ENCODE results near the gene KIR3DL3. TPM values are rescaled to one million over a fixed set of nuclear protein-coding genes. Genes with fewer than 3 reads are reported as not detected.
"Not testable (repeated sequence)": the region's sequence is repeated elsewhere in the genome, so short reads cannot be mapped to it uniquely, and the experiment has no call there.

Gene KIR3DL3
- total RNA-seq, 1 donor from 2014 or later = not detected

- no peak for DNase-seq (ENCODE audit: low read depth)
- Histone ChIP-seq H3K27me3 (ENCODE audit: control insufficient read depth, insufficient read depth, low read length) (no peaks in the 10 kb centered on the region), H3K4me3 (ENCODE audit: low read depth, low read length) (no peak overlapping the region), H3K36me3 (ENCODE audit: control insufficient read depth, insufficient read depth, low read length) (no peaks in the 10 kb centered on the region)
- FAIRE-seq = no peak
- TF ChIP-seq CTCF (IDR thresholded peaks at IDR 0.05; ENCODE audit: insufficient read depth, low read length, severe bottlenecking) = no peak
Observed at GRCh38 chr19:54738715-54739114, 14.5 kb downstream of the KIR3DL3 start.

DNA sequence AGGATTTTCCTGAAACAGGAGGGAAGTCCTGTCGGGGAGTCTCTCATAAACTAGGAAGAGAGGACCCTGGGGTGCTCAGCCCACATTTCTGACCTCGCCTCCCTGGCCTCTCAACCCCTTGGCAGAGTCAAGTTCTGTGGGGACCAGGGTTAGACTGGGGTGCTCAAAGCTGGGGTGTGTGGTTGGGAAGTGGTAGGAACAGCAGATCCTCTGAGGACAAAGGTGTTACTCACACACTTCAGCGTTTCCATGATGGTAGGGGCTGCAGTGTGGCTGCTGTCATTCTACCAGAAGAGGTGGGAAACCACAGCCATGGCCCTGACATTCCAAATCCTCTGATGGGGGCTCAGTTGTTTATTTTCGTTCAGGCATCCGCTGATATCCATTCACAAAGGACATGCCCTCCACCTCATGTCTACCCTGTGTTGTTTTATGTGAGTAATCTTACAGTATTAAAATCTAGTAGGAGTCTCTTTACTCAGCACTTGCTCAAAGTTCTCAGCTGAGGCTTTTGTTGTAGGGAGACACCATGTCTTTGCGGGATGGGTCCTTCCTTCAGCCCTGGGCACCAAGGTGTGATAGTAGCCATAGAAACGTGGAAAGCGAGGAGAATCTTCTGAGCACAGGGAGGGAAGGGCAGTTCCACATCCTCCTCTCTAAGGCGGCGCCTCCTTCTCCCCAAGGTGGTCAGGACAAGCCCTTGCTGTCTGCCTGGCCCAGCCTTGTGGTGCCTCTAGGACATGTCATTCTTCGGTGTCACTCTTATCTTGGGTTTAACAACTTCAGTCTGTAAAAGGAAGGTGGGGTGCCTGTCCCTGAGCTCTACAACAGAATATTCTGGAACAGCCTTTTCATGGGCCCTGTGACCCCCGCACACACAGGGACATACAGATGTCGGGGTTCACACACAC, 15.6 kb downstream of the KIR3DL3 start:
- Histone ChIP-seq H3K36me3 (ENCODE audit: control insufficient read depth, insufficient read depth, low read length) (no peaks in the 10 kb centered on the region), H3K27me3 (ENCODE audit: control insufficient read depth, insufficient read depth, low read length) (no peaks in the 10 kb centered on the region), H3K4me3 (ENCODE audit: low read depth, low read length) (no peak overlapping the region)
- no peak for TF ChIP-seq CTCF (IDR thresholded peaks at IDR 0.05; ENCODE audit: insufficient read depth, low read length, severe bottlenecking)
- peak; percentile 58 for FAIRE-seq
- DNase-seq (ENCODE audit: low read depth) = no peak

DNA sequence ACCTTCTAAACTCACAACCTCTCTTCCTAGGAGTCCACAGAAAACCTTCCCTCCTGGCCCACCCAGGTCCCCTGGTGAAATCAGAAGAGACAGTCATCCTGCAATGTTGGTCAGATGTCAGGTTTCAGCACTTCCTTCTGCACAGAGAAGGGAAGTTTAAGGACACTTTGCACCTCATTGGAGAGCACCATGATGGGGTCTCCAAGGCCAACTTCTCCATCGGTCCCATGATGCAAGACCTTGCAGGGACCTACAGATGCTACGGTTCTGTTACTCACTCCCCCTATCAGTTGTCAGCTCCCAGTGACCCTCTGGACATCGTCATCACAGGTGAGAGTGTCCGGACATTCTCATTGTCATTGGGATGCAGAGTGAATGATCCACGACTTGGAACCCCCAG, 17.7 kb downstream of the KIR3DL3 start:
- H3K4me3 ChIP-seq (ENCODE audit: low read depth, low read length); H3K27me3 ChIP-seq (ENCODE audit: control insufficient read depth, insufficient read depth, low read length); DNase-seq (ENCODE audit: low read depth); H3K36me3 ChIP-seq (ENCODE audit: control insufficient read depth, insufficient read depth, low read length); FAIRE-seq: not testable (repeated sequence)

DNA sequence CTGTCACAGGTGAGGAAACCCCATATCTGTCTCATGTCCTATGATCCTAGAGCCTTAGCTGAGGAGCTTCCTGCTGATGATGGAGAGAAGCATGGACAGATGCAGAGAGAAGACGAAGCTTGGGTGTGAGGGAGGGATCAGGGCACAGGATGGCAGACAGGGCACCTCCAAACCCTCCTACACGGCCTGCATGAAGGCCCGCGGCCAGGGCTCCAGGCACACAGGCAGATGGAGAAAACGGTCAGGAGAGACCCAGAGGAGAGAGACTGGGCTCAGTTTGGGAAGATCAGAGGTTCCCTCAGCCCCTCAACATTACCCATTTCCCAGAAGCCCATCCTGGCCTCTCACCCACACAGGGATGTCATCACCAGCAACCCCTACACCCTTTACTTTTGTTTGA, 19.8 kb downstream of the KIR3DL3 start:
- DNase-seq (ENCODE audit: low read depth); FAIRE-seq; H3K36me3 ChIP-seq (ENCODE audit: control insufficient read depth, insufficient read depth, low read length); H3K27me3 ChIP-seq (ENCODE audit: control insufficient read depth, insufficient read depth, low read length); H3K4me3 ChIP-seq (ENCODE audit: low read depth, low read length): not testable (repeated sequence)

DNA sequence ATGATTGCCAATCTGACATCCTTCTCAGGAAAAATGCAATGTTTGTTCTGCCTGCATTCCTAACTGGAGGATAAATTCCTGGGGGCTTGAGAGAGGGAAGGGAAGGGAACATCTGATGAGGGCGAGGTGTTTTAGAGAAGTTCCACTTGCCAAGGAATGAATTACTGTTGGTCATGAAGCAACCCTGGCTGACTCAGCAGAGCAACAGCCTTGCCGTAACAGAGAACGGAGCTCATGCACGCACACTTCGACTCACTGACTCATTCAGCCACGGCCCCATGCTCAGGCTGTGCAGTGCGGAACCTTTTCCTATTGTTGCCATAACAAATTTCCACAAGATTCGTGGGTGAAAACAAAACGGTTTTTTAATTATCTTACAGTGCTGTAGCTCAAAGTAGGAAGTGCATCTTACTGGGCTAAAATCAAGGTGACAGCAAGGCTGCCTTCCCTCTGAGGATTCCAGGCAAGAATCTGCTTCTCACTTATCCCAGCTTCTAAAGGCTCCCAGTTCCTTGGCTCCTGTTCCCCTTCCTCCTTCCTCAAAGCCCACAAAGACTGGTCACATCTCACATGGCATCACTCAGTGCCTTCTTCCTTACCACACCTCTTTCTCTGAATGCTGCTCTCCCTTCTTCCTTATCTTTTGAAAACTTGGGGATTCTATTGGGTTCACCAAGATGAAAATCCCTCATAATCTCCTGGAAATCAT, 23.5 kb downstream of the KIR3DL3 start:
- FAIRE-seq; DNase-seq (ENCODE audit: low read depth); H3K4me3 ChIP-seq (ENCODE audit: low read depth, low read length): not testable (repeated sequence)

DNA sequence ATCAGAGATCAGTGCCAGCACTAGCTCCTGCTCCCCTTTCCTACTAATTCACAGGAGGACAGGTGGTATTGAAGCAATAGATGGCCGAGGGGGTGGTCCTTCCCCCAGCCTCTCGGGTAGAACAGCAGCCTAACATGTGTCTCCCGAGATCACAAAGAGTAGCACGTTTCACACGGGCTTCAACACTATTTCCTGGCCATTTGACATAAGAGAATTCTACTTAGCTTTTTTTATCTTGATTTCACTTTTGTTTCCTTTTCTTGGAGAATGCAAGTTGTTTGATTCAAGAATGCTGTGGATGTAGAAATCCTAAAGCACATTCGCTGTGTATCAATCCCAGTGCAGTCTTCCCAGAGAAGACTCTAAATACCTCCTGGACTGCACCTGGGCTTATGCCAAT, 26.0 kb downstream of the KIR3DL3 start:
- H3K27me3 ChIP-seq (ENCODE audit: control insufficient read depth, insufficient read depth, low read length); FAIRE-seq; DNase-seq (ENCODE audit: low read depth); H3K4me3 ChIP-seq (ENCODE audit: low read depth, low read length); H3K36me3 ChIP-seq (ENCODE audit: control insufficient read depth, insufficient read depth, low read length): not testable (repeated sequence)

More for the DNA sequence above, 23.5 kb downstream of the KIR3DL3 start:
- H3K27me3 ChIP-seq (ENCODE audit: control insufficient read depth, insufficient read depth, low read length); H3K36me3 ChIP-seq (ENCODE audit: control insufficient read depth, insufficient read depth, low read length): not testable (repeated sequence)

DNA sequence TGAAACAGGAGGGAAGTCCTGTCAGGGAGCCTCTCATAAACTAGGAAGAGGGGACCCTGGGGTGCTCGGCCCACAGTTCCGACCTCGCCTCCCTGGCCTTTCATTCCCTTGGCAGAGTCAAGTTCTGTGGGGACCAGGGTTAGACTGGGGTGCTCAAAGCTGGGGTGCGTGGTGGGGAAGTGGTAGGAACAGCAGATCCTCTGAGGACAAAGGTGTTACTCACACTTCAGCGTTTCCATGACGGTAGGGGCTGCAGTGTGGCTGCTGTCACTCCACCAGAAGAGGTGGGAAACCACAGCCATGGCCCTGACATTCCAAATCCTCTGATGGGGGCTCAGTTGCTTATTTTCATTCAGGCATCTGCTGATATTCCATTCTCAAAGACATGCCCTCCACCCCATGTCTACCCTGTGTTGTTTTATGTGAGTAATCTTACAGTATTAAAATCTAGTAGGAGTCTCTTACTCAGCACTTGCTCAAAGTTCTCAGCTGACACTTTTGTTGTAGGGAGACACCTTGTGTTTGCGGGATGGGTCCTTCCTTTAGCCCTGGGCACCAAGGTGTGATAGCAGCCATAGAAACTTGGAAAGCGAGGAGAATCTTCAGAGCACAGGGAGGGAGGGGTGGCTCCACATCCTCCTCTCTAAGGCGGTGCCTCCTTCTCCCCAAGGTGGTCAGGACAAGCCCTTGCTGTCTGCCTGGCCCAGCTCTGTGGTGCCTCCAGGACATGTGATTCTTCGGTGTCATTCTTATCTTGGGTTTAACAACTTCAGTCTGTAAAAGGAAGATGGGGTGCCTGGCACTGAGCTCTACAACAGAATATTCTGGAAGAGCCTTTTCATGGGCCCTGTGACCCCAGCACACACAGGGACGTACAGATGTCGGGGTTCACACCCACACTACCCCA, 32.2 kb downstream of the KIR3DL3 start:
- H3K27me3 ChIP-seq (ENCODE audit: control insufficient read depth, insufficient read depth, low read length); H3K4me3 ChIP-seq (ENCODE audit: low read depth, low read length); FAIRE-seq; H3K36me3 ChIP-seq (ENCODE audit: control insufficient read depth, insufficient read depth, low read length); DNase-seq (ENCODE audit: low read depth): not testable (repeated sequence)

GRCh38 chr19:54758577-54758976, 34.3 kb downstream of the KIR3DL3 start:
- FAIRE-seq; H3K36me3 ChIP-seq (ENCODE audit: control insufficient read depth, insufficient read depth, low read length); DNase-seq (ENCODE audit: low read depth); H3K27me3 ChIP-seq (ENCODE audit: control insufficient read depth, insufficient read depth, low read length); H3K4me3 ChIP-seq (ENCODE audit: low read depth, low read length): not testable (repeated sequence)

DNA sequence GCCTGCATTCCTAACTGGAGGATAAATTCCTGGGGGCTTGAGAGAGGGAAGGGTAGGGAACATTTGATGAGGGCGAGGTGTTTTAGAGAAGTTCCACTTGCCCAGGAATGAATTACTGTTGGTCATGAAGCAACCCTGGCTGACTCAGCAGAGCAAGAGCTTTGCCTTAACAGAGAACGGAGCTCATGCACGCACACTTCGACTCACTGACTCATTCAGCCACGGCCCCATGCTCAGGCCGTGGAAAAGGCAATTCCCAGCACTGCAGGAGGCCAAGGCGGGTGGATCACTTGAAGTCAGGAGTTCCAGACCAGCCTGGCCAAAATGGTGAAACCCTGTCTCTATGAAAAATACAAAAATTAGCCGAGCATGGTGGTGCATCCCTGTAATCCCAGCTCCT, 40.0 kb downstream of the KIR3DL3 start:
- not testable (repeated sequence) for DNase-seq (ENCODE audit: low read depth); H3K27me3 ChIP-seq (ENCODE audit: control insufficient read depth, insufficient read depth, low read length); H3K36me3 ChIP-seq (ENCODE audit: control insufficient read depth, insufficient read depth, low read length); H3K4me3 ChIP-seq (ENCODE audit: low read depth, low read length); FAIRE-seq

GRCh38 chr19:54766464-54766863, 42.2 kb downstream of the KIR3DL3 start:
- H3K4me3 ChIP-seq (ENCODE audit: low read depth, low read length); H3K36me3 ChIP-seq (ENCODE audit: control insufficient read depth, insufficient read depth, low read length); DNase-seq (ENCODE audit: low read depth); H3K27me3 ChIP-seq (ENCODE audit: control insufficient read depth, insufficient read depth, low read length); FAIRE-seq: not testable (repeated sequence)

DNA sequence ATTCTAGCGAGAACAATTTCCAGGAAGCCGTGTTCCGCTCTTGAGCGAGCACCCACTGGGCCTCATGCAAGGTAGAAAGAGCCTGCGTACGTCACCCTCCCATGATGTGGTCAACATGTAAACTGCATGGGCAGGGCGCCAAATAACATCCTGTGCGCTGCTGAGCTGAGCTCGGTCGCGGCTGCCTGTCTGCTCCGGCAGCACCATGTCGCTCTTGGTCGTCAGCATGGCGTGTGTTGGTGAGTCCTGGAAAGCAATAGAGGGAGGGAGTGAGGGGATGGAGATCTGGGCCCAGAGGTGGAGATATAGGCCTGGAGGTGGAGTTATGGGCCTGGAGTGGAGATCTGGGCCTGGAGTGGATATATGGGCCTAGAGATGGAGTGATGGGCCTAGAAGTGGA, 45.4 kb downstream of the KIR3DL3 start, which contains the start of gene KIR2DL1:
TSS of gene KIR2DL1 (plus strand) at position 148 of the 400 bp plus-strand sequence. CDS start at position 206, 58 bp downstream.
- not testable (repeated sequence) for H3K4me3 ChIP-seq (ENCODE audit: low read depth, low read length); FAIRE-seq; DNase-seq (ENCODE audit: low read depth); H3K27me3 ChIP-seq (ENCODE audit: control insufficient read depth, insufficient read depth, low read length); H3K36me3 ChIP-seq (ENCODE audit: control insufficient read depth, insufficient read depth, low read length)
